ENCODE results near the gene CLMN. TPM values are rescaled to one million over a fixed set of nuclear protein-coding genes. Genes with fewer than 3 reads are reported as not detected.
"Not testable (repeated sequence)": the region's sequence is repeated elsewhere in the genome, so short reads cannot be mapped to it uniquely, and the experiment has no call there.

The CLMN gene
- total and polyA plus RNA-seq, 2 donors: 4.3 to 11.1 TPM

GRCh38 chr14:95289323-95290010 lies 30.2 kb downstream of the CLMN start:
- H3K27ac ChIP-seq (ENCODE audit: low read depth): no peak overlapping the region
- no peak for DNase-seq (ENCODE audit: extremely low spot score)
- no peaks in the 10 kb centered on the region for H3K36me3 ChIP-seq (ENCODE audit: insufficient read depth)
- no peak overlapping the region for H3K4me3 ChIP-seq (ENCODE audit: low read depth, low read length)
- WGBS: 87% methylated on average over 6 of the region's 6 CpGs
- H3K4me1 ChIP-seq (ENCODE audit: insufficient read depth): no peaks in the 10 kb centered on the region

DNA sequence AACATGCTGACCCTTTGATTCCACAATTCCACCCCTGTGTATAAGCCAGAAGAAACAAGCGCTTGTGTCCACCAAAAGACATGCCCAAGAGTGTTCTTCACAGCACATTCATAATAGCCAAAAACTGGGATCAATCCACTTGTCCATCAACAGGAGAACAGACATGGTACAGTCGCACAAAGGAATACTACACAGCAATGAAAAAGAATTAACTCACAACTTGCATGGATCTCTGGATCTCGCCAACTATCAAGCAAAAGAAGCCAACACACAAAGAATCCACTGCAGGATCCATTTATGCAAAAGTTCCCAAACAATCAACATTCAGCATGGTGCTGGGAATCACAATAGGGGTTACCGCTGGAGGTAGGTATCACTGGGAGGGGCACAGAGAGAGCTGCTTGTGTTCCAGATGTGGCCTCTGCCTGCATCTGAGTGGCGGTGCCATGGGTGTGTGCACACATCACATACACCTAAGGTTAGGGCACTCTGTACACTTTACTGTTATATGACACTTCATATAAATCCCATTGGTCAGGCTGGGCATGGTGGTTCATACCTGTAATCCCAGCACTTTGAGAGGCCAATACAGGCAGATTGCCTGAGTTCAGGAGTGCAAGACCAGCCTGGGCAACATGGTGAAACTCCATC lies 30.9 kb downstream of the CLMN start:
- H3K4me1 ChIP-seq (ENCODE audit: insufficient read depth): no peaks in the 10 kb centered on the region
- 94% methylated on average over 5 of the region's 5 CpGs for WGBS
- H3K36me3 ChIP-seq (ENCODE audit: insufficient read depth): no peaks in the 10 kb centered on the region
- no peak overlapping the region for H3K27ac ChIP-seq (ENCODE audit: low read depth)
- no peak overlapping the region for H3K4me3 ChIP-seq (ENCODE audit: low read depth, low read length)
- no peak for DNase-seq (ENCODE audit: extremely low spot score)

DNA sequence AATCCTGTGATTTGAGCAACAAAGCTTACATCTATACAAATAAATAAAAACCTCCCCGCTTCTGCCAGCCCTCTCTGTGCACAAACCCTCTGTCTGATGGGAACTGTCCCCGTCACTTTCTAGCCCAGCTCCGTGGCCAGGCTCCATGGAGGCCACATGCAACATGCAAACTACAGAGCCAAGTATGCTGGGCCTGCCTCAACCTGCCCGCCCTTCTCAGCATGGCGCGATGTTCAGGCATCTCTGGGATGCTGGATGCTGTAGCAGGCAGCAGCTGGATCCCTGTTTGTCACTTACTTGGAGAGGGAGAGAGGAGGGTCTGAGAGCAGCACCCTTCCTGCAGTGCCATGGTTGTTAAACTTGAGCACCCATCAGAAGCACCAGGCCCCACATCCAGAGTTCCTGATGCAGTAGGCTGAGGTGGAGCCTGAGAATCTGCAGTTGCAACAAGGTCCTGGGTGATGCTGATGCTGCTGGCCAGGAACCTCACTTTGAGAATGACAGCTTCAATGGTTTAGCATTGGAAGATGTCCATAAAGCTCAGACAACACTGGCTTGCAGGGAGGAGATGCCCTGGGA lies 32.4 kb downstream of the CLMN start:
- Histone ChIP-seq H3K4me3 (ENCODE audit: low read depth, low read length) (no peak overlapping the region), H3K4me1 (ENCODE audit: insufficient read depth) (no peaks in the 10 kb centered on the region), H3K27ac (ENCODE audit: low read depth) (no peak overlapping the region), H3K36me3 (ENCODE audit: insufficient read depth) (no peaks in the 10 kb centered on the region)
- DNase-seq (ENCODE audit: extremely low spot score): no peak
- 86% methylated on average over 6 of the region's 6 CpGs for whole genome bisulfite sequencing

DNA sequence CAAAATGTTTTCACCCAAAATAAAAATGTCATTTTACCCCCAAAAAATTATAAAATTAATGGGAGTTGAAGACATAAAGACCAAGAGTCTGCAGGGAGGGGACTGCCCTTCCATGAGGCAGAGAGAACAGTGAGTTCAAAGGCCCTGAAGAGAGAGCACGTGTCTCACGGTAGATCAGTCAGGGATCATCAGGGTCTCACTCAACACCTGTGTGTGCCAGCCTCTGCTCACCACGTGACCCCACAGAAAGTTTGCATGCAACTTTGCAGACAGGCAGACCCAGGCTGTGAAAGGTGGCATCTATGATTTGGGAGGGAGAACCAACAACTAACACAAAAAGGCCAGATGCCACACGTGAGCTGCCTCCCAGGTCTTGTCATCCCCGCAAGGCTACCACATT lies 33.1 kb downstream of the CLMN start:
- WGBS: 80% methylated on average over 5 of the region's 5 CpGs
- no peak for DNase-seq (ENCODE audit: extremely low spot score)
- H3K4me3 ChIP-seq (ENCODE audit: low read depth, low read length): no peak overlapping the region
- no peaks in the 10 kb centered on the region for H3K36me3 ChIP-seq (ENCODE audit: insufficient read depth)
- no peaks in the 10 kb centered on the region for H3K4me1 ChIP-seq (ENCODE audit: insufficient read depth)
- no peak overlapping the region for H3K27ac ChIP-seq (ENCODE audit: low read depth)

- Histone ChIP-seq H3K27ac (ENCODE audit: low read depth) (no peak overlapping the region), H3K4me3 (ENCODE audit: low read depth, low read length) (no peak overlapping the region), H3K36me3 (ENCODE audit: insufficient read depth) (no peaks in the 10 kb centered on the region), H3K4me1 (ENCODE audit: insufficient read depth) (no peaks in the 10 kb centered on the region)
- 94% methylated on average over 4 of the region's 4 CpGs for WGBS
- DNase-seq (ENCODE audit: extremely low spot score): no peak
Measured at GRCh38 chr14:95285566-95285965, 34.1 kb downstream of the CLMN start.

GRCh38 chr14:95283802-95284201 lies 35.9 kb downstream of the CLMN start:
- WGBS: 95% methylated on average over 3 of the region's 3 CpGs
- H3K4me3 ChIP-seq (ENCODE audit: low read depth, low read length); H3K27ac ChIP-seq (ENCODE audit: low read depth); H3K4me1 ChIP-seq (ENCODE audit: insufficient read depth); H3K36me3 ChIP-seq (ENCODE audit: insufficient read depth); DNase-seq (ENCODE audit: extremely low spot score): not testable (repeated sequence)

DNA sequence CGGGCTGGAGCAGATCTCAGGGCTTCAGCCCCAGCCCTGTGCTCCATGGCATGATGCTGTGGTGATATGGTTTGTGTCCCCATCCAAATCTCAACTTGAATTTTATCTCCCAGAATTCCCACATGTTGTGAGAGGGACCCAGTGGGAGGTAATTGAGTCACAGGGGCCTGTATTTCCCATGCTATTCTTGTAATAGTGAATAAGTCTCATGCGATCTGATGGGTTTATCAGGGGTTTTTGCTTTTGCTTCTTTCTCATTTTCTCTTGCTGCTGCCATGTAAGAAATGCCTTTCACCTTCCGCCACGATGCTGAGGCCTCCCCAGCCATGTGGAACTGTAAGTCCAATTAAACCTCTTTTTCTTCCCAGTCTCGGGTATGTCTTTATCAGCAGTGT lies 36.7 kb downstream of the CLMN start:
- H3K27ac ChIP-seq (ENCODE audit: low read depth); DNase-seq (ENCODE audit: extremely low spot score); H3K36me3 ChIP-seq (ENCODE audit: insufficient read depth); H3K4me1 ChIP-seq (ENCODE audit: insufficient read depth); H3K4me3 ChIP-seq (ENCODE audit: low read depth, low read length): not testable (repeated sequence)
- 87% methylated on average over 5 of the region's 5 CpGs for WGBS

DNA sequence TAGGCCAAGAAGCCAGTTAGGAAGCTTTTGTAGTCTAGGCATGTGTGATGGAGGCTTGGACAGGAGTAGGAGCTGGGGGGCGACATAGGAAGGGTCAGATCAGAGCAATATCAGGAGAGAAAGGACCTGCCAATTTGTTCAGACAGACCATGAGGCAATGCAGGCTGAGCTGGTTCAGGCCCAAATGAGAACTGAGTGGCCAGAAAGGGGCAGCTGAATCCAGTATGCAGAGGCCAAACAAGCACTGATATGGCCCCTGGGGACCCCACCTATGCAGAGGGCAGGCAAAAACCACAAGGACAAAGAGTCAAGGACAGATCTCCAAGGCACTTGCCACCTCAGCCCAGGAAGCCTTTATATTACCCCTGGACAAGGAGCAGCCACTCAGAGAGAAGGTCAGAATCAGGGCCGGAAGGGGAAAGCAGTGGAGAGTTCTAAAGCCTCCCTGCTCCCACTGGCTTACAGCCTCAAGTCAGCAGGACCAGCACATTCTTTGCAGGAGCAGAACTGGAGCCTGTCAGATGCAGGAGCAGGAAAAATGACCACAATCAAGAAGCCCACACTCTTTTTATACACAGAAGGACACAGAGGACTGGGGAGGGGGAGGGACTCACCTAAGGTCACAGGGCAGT lies 37.2 kb downstream of the CLMN start:
- no peaks in the 10 kb centered on the region for H3K36me3 ChIP-seq (ENCODE audit: insufficient read depth)
- H3K27ac ChIP-seq (ENCODE audit: low read depth): no peak overlapping the region
- H3K4me1 ChIP-seq (ENCODE audit: insufficient read depth): no peaks in the 10 kb centered on the region
- 92% methylated on average over 2 of the region's 2 CpGs for WGBS
- H3K4me3 ChIP-seq (ENCODE audit: low read depth, low read length): no peak overlapping the region
- no peak for DNase-seq (ENCODE audit: extremely low spot score)

- WGBS: 69% methylated on average over 4 of the region's 4 CpGs
- no peak for DNase-seq (ENCODE audit: extremely low spot score)
Measured at GRCh38 chr14:95281560-95282176, 38.0 kb downstream of the CLMN start.

DNA sequence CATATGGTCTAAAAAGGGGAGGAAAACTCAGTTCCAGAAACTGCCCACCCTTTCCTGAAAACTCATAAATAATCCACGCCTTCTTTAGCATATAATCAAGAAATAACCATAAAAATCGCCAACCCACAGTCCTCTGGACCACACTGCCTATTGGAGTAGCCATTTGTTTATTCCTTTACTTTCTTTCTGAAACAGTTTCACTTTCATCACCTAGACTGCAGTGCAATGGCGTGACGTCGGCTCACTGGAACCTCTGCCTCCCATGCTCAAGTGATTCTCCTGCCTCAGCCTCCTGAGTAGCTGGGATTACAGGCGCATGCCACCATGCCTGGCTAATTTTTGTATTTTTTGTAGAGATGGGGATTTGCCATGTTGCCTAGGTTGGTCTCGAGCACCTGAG lies 44.2 kb downstream of the CLMN start:
- DNase-seq (ENCODE audit: extremely low spot score): no peak
- no peak overlapping the region for H3K4me3 ChIP-seq (ENCODE audit: low read depth, low read length)
- H3K36me3 ChIP-seq (ENCODE audit: insufficient read depth): no peaks in the 10 kb centered on the region
- 94% methylated on average over 7 of the region's 7 CpGs for WGBS
- no peaks in the 10 kb centered on the region for H3K4me1 ChIP-seq (ENCODE audit: insufficient read depth)
- no peak overlapping the region for H3K27ac ChIP-seq (ENCODE audit: low read depth)

More at GRCh38 chr14:95281560-95282176, 38.0 kb downstream of the CLMN start:
- Histone ChIP-seq H3K36me3 (ENCODE audit: insufficient read depth) (no peaks in the 10 kb centered on the region), H3K4me3 (ENCODE audit: low read depth, low read length) (no peak overlapping the region), H3K27ac (ENCODE audit: low read depth) (no peak overlapping the region), H3K4me1 (ENCODE audit: insufficient read depth) (no peaks in the 10 kb centered on the region)

DNA sequence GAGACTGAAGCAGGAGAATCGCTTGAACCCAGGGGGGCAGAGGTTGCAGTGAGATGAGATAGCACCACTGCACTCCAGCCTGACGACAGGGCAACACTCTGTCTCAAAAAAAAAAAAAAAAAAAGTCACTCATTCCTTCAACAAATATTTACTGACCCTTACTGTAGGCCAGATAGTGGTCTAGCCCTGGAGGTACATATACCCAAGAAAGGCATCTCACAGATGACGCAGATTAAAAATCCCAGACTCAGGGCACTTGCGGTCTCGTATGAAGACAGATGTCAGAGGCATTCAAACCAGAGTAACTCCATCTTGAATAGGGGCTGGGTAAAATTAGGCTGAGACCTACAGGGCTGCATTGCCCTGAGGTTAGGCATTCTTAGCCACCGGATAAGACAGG lies 44.8 kb downstream of the CLMN start:
- Histone ChIP-seq H3K27ac (ENCODE audit: low read depth) (no peak overlapping the region), H3K36me3 (ENCODE audit: insufficient read depth) (no peaks in the 10 kb centered on the region), H3K4me1 (ENCODE audit: insufficient read depth) (no peaks in the 10 kb centered on the region), H3K4me3 (ENCODE audit: low read depth, low read length) (no peak overlapping the region)
- 89% methylated on average over 6 of the region's 6 CpGs for WGBS
- DNase-seq (ENCODE audit: extremely low spot score): no peak

DNA sequence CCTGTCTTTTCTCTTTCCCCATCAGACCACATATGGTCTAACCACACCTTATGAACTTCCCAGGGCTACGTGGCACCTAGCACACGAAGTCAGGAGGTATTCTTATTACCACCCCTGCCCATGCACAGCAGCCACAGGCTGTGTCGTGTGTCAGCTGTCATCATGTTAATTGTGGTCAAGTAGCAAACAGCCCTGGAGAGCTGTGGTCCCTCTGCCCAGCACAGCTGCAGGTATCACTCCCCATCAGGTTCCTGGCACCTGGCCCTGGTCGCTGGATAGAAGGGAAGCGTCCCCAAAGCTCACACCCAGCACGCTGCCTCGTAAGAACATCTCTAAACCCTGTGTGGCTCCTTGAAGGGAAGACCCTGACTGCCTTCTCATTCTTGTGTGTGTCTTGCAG lies 45.4 kb downstream of the CLMN start:
- Histone ChIP-seq H3K27ac (ENCODE audit: low read depth) (no peak overlapping the region), H3K4me1 (ENCODE audit: insufficient read depth) (no peaks in the 10 kb centered on the region), H3K4me3 (ENCODE audit: low read depth, low read length) (no peak overlapping the region), H3K36me3 (ENCODE audit: insufficient read depth) (no peaks in the 10 kb centered on the region)
- no peak for DNase-seq (ENCODE audit: extremely low spot score)
- 91% methylated on average over 7 of the region's 7 CpGs for WGBS

DNA sequence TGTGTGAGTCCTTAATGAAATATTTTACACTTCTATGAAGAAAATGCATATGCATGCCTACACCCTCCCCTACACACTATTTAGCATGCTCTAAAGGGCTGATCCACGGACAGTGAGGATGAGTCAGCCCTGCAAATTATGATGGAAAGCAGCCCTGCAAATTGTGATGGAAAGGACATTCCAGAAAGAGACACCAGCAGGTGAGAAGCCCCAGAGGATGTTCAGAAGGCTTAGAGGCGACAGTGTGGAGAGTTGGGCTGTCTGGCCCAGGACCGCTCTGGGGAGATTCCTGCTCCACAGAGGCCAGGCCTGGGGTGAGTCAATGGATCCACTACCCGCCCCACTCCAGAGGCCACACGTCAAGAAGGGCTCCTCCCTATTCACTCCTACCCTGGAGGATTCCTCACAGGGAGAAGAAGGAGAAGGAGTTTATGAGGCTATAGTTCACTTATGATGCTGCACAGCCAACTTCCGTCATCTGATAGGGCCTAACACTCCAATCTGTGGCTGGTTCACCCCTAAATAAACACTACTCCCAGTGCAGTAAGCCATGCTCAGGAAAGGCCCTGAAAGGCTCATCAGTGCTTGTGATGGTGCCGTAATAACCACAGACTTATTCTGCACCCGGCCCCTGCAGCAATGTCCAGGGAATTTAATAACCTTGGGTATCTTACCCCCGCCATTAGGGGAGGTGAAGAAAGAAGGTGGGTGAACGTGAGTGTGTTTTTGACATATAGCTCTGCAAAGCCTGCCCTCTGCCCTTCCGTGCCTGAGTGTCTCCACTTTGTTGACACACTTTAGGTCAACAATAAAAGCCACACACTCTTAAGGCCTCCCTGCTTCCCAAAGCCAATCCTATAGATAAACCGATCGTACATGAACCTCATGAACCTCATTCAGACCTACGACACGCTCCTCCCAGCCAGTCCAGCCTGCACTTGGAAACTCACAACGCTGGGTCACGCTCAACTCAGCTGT lies 46.4 kb downstream of the CLMN start:
- 74% methylated on average over 17 of the region's 17 CpGs for WGBS
- H3K4me1 ChIP-seq (ENCODE audit: insufficient read depth): no peaks in the 10 kb centered on the region
- H3K27ac ChIP-seq (ENCODE audit: low read depth): no peak overlapping the region
- H3K4me3 ChIP-seq (ENCODE audit: low read depth, low read length): no peak overlapping the region
- no peaks in the 10 kb centered on the region for H3K36me3 ChIP-seq (ENCODE audit: insufficient read depth)
- no peak for DNase-seq (ENCODE audit: extremely low spot score)

Data from urinary bladder (tissue), 4 donors.